HepG2 (cell line): ENCODE results near the gene PIP4K2C.

ENCODE experiments used
- FOXA1 ChIP-seq, 2 experiments: fragments of 450-650 bp in 1 of 2; sonication (generic) in 1 of 2; formaldehyde crosslinking in 1 of 2; IDR thresholded peaks; 2 replicates each; pipeline versions ENCODE4 v1.4.0 to v1.6.1; 2016 to 2020; ENCODE audit warnings: missing genetic modification reagents in 1 of 2
- MTF1 ChIP-seq: sonication (generic); formaldehyde crosslinking; IDR thresholded peaks from 2 replicates; pipeline ENCODE4 v1.5.0; 2020; ENCODE audit warnings: missing genetic modification reagents
- POLR2A ChIP-seq, 2 experiments: IDR thresholded peaks; 2 replicates each; pipeline ENCODE4 v1.6.1; 2011; ENCODE audit warnings: low read depth in 2 of 2, low read length in 2 of 2, mild to moderate bottlenecking in 1 of 2, moderate library complexity in 1 of 2; ENCODE audit not compliant: insufficient read depth in 1 of 2
- TAF1 ChIP-seq: sonication (generic); formaldehyde crosslinking; IDR thresholded peaks from 2 replicates; pipeline ENCODE4 v1.4.0; 2020; ENCODE audit warnings: missing genetic modification reagents
- TF ChIP-seq, protein P1 (sequence below): IDR thresholded peaks from 2 replicates; pipeline ENCODE4 v1.6.1; 2012; ENCODE audit warnings: low read depth, low read length, improper control_type of control experiment
- TF ChIP-seq, protein P2 (sequence below): sonication (generic); formaldehyde crosslinking; IDR thresholded peaks from 2 replicates; pipeline ENCODE4 v1.4.0; 2020; ENCODE audit warnings: low read depth, mild to moderate bottlenecking, missing genetic modification reagents

DNA sequence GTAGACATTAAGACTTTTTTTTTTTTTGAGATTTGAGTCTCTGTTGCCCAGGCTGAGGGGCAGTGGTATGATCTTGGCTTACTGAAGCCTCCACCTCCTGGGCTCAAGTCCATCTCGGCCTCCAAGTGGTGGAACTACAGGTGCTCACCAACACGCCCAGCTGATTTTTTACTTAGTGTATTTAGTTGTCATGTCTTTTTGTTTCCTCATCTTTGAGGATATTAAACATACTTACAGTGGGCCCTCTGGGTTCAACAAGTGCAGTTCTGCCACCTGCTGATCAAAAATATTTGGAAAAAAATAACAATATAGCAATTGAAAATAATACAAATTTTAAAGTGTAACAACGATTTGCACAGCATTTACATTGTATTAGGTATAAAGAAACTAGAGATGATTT is 46.4 kb downstream of the PIP4K2C start:
- TF ChIP-seq POLR2A (IDR thresholded peaks at IDR 0.05; ENCODE audit: insufficient read depth in 1 of 2, low read depth in 2 of 2, low read length in 2 of 2) (no peak), MTF1 (no peak), TAF1 (CRISPR knock-in tag) (no peak), FOXA1 (IDR thresholded peaks at IDR 0.05) (no peak), FOXA1 (CRISPR knock-in tag; IDR thresholded peaks at IDR 0.05) (no peak)
- TF ChIP-seq, protein P1, sequence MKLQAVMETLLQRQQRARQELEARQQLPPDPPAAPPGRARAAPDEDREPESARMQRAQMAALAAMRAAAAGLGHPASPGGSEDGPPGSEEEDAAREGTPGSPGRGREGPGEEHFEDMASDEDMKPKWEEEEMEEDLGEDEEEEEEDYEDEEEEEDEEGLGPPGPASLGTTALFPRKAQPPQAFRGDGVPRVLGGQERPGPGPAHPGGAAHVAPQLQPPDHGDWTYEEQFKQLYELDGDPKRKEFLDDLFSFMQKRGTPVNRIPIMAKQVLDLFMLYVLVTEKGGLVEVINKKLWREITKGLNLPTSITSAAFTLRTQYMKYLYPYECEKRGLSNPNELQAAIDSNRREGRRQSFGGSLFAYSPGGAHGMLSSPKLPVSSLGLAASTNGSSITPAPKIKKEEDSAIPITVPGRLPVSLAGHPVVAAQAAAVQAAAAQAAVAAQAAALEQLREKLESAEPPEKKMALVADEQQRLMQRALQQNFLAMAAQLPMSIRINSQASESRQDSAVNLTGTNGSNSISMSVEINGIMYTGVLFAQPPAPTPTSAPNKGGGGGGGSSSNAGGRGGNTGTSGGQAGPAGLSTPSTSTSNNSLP = no peak
- TF ChIP-seq, protein P2, sequence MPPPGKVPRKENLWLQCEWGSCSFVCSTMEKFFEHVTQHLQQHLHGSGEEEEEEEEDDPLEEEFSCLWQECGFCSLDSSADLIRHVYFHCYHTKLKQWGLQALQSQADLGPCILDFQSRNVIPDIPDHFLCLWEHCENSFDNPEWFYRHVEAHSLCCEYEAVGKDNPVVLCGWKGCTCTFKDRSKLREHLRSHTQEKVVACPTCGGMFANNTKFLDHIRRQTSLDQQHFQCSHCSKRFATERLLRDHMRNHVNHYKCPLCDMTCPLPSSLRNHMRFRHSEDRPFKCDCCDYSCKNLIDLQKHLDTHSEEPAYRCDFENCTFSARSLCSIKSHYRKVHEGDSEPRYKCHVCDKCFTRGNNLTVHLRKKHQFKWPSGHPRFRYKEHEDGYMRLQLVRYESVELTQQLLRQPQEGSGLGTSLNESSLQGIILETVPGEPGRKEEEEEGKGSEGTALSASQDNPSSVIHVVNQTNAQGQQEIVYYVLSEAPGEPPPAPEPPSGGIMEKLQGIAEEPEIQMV = no peak
